ENCODE measurements around the gene SUMF1.

The SUMF1 gene

GRCh38 chr3:4497843-4498324, 30.8 kb upstream of the SUMF1 start:
- DNase-seq (ENCODE audit: low read depth in 1 of 2, low spot score in 1 of 2) = no peak

- DNase-seq (ENCODE audit: low read depth in 1 of 2, low spot score in 1 of 2) = no peak
Measured at GRCh38 chr3:4497005-4497692, 30.1 kb upstream of the SUMF1 start.

GRCh38 chr3:4496087-4496452, 29.0 kb upstream of the SUMF1 start:
- no peak for DNase-seq (ENCODE audit: low read depth in 1 of 2, low spot score in 1 of 2)

GRCh38 chr3:4495294-4496086, 28.4 kb upstream of the SUMF1 start:
- no peak for DNase-seq (ENCODE audit: low read depth in 1 of 2, low spot score in 1 of 2)

DNA sequence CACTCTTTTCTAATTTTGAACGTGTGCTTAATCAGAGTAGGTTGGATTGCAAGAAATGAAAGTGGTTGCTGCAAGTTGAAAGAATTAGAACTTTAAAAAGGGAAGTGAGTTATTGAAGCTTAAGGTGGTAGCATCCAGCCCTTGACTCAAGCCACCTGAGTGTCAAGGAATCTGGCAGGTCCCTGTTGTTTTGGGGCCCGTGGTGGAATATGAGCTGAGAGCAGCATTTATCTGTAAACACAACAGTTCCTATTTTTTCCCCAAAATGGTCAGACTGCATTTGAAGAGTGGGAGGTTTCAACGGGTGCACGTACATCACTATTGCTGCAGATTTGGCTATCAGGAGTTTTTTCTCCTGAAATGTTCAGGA, 27.8 kb upstream of the SUMF1 start:
- DNase-seq (ENCODE audit: low read depth in 1 of 2, low spot score in 1 of 2) = no peak

- DNase-seq (ENCODE audit: low read depth in 1 of 2, low spot score in 1 of 2) = no peak
Measured at GRCh38 chr3:4493941-4494894, 27.1 kb upstream of the SUMF1 start.

DNA sequence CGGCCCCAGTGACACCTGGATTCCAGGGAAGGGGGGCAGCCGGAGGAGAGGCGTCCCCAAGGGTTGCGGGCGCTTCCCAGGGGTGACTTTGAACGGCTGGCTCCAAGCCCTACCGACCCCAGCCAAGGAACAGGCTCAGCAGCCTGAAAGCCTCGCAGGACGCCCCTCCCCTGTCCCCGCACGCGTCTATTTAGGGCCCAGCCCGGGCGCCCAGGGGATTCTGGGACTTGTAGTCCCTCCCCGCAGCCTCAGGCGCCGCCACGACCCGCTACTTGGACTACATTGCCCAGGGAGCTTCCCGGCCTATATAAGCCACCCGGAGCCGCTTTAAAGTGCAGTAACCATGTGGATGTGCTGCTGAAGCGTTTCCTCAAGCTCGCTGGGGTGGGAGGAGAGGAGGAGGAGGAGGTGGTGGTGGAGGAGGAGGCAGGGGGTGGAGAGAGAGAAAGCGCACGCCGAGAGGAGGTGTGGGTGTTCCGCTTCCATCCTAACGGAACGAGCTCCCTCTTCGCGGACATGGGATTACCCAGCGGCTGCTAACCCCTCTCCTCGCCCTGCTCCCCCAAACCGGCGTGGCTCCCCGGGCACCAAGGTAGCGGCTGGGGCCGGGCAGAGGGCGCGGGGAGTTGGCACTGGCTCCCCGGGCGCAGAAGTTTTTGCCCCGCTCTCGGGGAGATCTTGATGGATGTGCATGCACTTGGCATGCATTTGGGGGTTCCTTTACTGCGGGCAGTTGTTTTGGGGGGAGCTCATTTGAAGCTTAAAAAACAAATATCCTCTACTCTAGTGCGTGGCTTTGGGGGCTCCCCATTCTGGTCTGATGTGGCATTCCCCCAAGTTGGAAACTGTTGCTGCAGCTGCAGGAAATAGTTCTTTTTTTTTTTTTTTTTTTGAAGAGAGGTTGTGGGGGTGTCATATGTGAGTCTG, 26.2 kb upstream of the SUMF1 start, which contains the start of gene ITPR1:
Gene ITPR1 (plus strand): TSS at position 335 of the 927 bp plus-strand sequence. CDS start 23,144 bp downstream, outside the sequence.
- DNase-seq (ENCODE audit: low read depth in 1 of 2, low spot score in 1 of 2) = peak; percentile 96

DNA sequence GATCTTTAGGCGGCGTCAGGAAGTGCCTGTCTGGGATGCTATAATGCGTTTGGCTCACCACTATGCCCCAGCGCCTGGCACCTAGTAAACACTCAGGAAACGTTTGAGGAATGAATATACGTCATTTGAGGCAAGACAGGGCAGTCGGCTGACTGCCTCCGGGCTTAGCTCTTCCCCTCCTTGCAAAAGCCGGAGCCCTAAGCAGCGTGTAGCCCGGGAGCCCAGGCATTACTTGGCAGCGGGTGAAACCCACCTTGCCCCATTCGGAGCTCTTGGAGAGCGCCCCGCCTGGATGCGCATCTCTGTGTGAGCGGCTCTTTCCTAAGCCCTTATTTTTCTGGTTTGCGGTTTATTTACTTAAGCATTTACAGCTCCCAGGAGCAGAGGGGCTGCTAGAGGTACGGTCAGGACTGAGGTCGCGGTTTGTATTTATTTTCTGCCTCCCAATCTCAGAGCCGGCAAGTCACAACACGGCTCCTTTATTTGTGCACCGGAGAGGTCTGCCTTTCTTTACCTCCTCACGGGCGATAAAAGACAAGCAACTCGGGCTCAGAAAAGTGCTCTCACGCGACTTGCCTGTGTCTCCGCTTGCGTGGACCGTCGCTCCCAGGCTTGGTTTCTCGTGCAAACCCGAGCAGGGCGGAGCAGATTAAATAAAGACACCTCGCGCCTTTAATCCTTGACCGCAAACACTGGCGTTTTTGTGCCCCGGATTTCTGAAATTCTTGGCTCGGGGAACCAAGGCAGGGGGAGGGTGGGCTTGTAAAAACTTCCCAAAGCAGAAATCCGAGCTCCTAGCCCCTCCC, 25.3 kb upstream of the SUMF1 start:
- DNase-seq (ENCODE audit: low read depth in 1 of 2, low spot score in 1 of 2) = peak; percentile 12 to 19

DNA sequence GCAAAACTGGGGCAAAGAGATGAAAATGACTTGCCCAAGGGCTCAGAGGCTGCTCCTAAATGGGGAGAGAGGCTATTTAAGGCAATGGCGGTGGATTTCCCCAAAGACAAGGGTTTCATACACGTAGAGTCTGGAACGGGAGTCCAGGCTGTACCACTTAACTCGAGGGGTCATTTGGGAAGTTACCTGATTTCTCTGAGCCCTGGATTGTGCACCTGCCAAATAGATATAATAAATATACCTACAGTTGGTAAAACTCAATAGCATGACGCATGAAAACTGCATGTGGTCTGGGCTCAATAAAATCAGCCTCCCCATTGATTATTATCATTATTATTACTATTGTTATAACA, 24.8 kb upstream of the SUMF1 start:
- no peak for DNase-seq (ENCODE audit: low read depth in 1 of 2, low spot score in 1 of 2)

DNA sequence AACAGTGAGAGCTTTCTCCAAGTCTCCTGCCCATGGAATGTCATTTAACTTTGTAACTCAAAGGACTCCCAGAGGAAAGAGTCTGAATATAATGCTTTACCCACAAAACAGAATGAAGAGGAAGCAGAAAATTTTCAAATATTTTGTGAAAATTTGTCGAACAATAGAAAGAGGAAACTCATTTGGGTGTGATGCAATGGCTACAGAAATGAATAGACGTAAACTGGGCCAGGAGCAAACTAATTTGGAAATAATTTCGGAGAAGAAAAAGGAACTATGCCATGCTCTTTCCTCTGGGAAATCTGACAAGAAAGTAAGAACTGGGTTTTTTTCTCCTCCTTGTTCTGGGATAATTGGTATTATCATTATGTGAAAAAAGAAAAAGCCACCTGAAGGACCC, 11.2 kb upstream of the SUMF1 start:
- DNase-seq (ENCODE audit: low read depth in 1 of 2, low spot score in 1 of 2) = no peak

- DNase-seq (ENCODE audit: low read depth in 1 of 2, low spot score in 1 of 2) = no peak
Measured at GRCh38 chr3:4476496-4476895, 9.4 kb upstream of the SUMF1 start.

DNA sequence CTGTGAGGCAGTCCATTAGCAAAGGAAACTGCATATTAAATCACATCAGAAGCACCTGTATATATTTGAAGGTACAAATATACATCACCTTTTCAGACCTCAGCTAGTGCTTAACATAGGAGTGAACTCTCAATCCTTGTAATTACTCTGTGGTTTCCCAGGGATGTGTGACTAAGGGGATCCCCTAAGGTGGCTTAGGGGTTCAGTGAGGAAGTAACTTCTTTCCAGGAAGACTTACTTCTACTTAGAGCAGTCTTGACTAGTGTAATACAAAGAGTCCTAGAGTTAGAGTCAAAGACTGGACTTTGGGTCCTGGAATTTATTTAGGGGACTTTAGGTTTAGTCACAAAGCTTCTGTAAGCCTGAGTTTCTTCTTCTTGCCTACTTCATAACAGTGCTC, 8.7 kb upstream of the SUMF1 start:
- DNase-seq (ENCODE audit: low read depth in 1 of 2, low spot score in 1 of 2) = no peak

DNA sequence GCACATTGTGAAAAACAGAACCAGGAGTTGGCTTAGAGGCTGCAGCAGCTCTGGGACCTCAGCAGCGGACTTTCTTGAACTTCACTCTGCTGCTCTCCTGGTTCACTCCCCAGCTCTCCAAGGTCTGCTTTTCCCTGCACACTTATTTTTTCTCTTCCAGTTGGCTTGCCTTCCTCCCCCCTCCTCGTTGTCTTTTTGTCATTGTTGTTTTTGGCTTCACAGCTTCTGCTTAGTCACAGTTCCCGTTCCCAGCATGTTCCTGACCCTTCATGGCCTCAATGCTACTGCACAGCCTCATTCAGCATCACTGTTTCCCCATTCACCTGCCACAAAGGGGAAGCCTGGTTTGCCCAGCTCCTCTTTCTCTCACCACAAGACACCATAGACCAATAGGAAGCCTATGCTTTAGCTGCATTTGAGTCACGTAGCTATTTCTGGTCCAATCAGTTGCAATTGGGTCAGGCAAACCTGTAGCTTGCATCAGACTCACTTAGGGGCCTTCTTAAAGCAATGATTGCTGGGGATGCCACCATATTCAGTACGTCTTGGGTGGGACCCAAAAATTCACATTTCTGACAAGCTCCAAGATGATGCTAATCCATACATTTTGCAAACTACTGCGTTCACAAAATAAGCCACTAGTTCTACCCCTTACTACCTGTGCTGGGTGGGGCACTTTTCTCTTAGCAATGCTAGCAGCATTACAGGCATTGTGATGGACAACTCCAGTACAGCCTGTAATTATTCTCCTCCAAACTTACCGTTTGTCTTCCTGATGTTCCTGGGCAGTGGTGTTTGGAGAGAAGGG, 7.8 kb upstream of the SUMF1 start:
- no peak for DNase-seq (ENCODE audit: low read depth in 1 of 2, low spot score in 1 of 2)

DNA sequence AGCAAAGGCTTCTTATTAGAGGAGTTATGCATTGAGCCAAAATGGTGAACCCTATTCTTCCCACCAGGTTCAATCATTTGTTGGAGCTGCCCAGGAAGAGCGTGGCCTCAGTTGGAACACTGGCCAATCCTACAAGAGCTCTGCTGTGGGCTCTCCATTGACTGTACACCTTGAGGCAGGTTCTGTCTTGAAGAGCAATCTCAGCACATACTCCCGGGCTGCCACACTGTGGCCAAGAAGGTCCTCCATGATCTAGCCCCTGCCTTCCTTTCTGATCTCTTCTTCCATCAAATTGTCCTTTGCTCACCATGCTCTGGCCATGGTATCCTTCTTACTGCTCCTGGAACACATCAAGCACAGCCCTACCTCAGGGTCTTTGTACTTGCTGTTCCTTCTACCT, 5.7 kb upstream of the SUMF1 start:
- DNase-seq (ENCODE audit: low read depth in 1 of 2, low spot score in 1 of 2) = no peak

DNA sequence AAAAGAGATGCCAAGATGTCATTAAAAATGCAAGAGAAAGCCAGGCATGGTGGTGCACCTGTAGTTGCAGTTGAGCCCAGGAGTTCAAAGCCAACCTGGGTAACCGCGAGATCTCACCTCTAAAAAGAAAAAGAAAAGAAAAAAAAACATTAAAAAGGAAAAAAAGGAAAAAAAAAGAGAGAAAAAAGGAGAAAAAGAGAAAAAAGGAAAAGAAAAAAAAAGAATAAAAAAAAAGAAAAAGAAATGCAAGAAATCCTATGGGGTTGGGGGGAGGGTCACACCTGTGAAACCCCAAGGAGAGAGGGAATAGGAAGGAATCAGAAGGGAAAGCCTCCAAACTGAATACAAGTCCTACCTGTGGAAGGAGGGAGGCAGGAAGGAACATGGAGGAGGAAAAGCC, 5.2 kb upstream of the SUMF1 start:
- no peak for DNase-seq (ENCODE audit: low read depth in 1 of 2, low spot score in 1 of 2)

- DNase-seq (ENCODE audit: low read depth in 1 of 2, low spot score in 1 of 2) = no peak
Measured at GRCh38 chr3:4471907-4472306, 4.8 kb upstream of the SUMF1 start.

DNA sequence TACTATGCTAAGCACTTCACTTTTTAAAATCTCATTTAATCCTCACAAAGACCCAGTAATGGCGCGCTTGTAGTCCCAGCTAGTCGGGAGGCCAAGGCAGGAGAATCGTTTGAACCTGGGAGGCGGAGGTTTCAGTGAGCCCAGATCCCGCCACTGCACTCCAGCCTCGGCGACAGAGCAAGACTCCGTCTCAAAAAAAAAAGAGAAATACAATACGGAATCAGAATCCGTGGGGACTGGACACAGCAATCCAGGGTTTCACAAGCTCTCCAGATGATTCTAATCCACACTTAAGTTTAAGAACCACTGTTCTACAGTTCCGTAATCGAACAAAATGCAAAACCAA, 426 bp upstream of the SUMF1 start:
- no peak for DNase-seq (ENCODE audit: low read depth in 1 of 2, low spot score in 1 of 2)

- no peak for DNase-seq (ENCODE audit: low read depth in 1 of 2, low spot score in 1 of 2)
Measured at GRCh38 chr3:4464576-4464975, 2.5 kb downstream of the SUMF1 start.
